Caco-2 (cell line): ENCODE measurements around the gene MARCHF2. TPM values are rescaled to one million over a fixed set of nuclear protein-coding genes. Genes with fewer than 3 reads are reported as not detected.

ENCODE experiments used
- BruUV-seq: library from RNA; stranded (reverse); fragments of 400-500 nt; replicated peaks from 2 replicates; lab custom pipeline; 2021; lab: Mats Ljungman, UMichigan
- CTCF ChIA-PET: fragments of 300-600 bp; sonication (Branson Sonifier 250); formaldehyde crosslinking; loops from one replicate; lab custom pipeline; 2022; ENCODE audit warnings: antibody characterized with exemption; lab: Charles Lee
- POLR2A ChIA-PET: fragments of 300-600 bp; sonication (Branson Sonifier 250); formaldehyde crosslinking; loops from one replicate; lab custom pipeline; 2022; ENCODE audit warnings: antibody characterized with exemption; lab: Charles Lee
- DNase-seq, 2 experiments: peaks; one replicate each; pipeline versions ENCODE4 v3.0.0 to v3.0.0-alpha.2; 2020 to 2022
- H3K27me3 ChIP-seq: replicated peaks from 2 replicates; pipeline ENCODE4 v1.6.0; 2011; ENCODE audit warnings: low read length; ENCODE audit not compliant: control insufficient read depth, insufficient read depth
- H3K36me3 ChIP-seq: 2 replicates; pipeline ENCODE4 v1.5.1; 2011; ENCODE audit warnings: low read length; ENCODE audit not compliant: control insufficient read depth, insufficient read depth
- H3K4me1 ChIP-seq: fragments of 250-450 bp; sonication (Bioruptor Pico); 2 replicates; pipeline ENCODE4 v1.5.1; 2020; ENCODE audit warnings: mild to moderate bottlenecking
- H3K4me3 ChIP-seq: 2 replicates; pipeline ENCODE4 v1.5.1; 2011; ENCODE audit warnings: low read depth, mild to moderate bottlenecking, control low read depth, low read length
- H3K9me3 ChIP-seq: fragments of 250-450 bp; sonication (Bioruptor Pico); 2 replicates; pipeline ENCODE4 v1.5.1; 2020; ENCODE audit warnings: mild to moderate bottlenecking, moderate library complexity
- H3K27ac Mint-ChIP-seq: one replicate; pipeline ENCODE4 v1.8.0; 2022; ENCODE audit warnings: mixed read lengths; ENCODE audit not compliant: unreplicated experiment
- H3K27me3 Mint-ChIP-seq: one replicate; pipeline ENCODE4 v1.8.0; 2022; ENCODE audit warnings: mixed read lengths; ENCODE audit not compliant: insufficient read depth, unreplicated experiment
- H3K36me3 Mint-ChIP-seq: one replicate; pipeline ENCODE4 v1.8.0; 2022; ENCODE audit warnings: mild to moderate bottlenecking, mixed read lengths; ENCODE audit not compliant: insufficient read depth, unreplicated experiment
- H3K4me1 Mint-ChIP-seq: one replicate; pipeline ENCODE4 v1.8.0; 2022; ENCODE audit warnings: low read depth, mixed read lengths; ENCODE audit not compliant: unreplicated experiment
- H3K4me3 Mint-ChIP-seq: one replicate; pipeline ENCODE4 v1.8.0; 2022; ENCODE audit warnings: mild to moderate bottlenecking, moderate library complexity, mixed read lengths; ENCODE audit not compliant: unreplicated experiment
- H3K9me3 Mint-ChIP-seq: one replicate; pipeline ENCODE4 v1.8.0; 2022; ENCODE audit warnings: mixed read lengths; ENCODE audit not compliant: unreplicated experiment
- intact Hi-C: fragments of 100-400 bp; cut with micrococcal nuclease; formaldehyde crosslinking; loops from one replicate; pipeline ENCODE4 v1.10.0; 2022; ENCODE audit not compliant: unreplicated experiment
- total RNA-seq: library from RNA; stranded (reverse); gene quantifications from 2 replicates; pipeline ENCODE4 v1.2.3, GENCODE V29; 2022
- TF ChIP-seq, protein P1 (sequence below), 2 experiments: fragments of 200-600 bp in 1 of 2; IDR thresholded peaks; 1 replicate in 1 of 2; 2 replicates in 1 of 2; pipeline versions ENCODE4 v1.5.1 to v1.8.0; 2011 to 2022; ENCODE audit warnings: antibody characterized with exemption in 1 of 2, control low read depth in 1 of 2, inconsistent platforms in 1 of 2, low read depth in 1 of 2, low read length in 1 of 2, mild to moderate bottlenecking in 1 of 2, moderate library complexity in 1 of 2; ENCODE audit not compliant: insufficient read depth in 1 of 2, severe bottlenecking in 1 of 2, unreplicated experiment in 1 of 2

The MARCHF2 gene
- total RNA-seq, 1 experiment from 2014 or later = 13.8 TPM

DNA sequence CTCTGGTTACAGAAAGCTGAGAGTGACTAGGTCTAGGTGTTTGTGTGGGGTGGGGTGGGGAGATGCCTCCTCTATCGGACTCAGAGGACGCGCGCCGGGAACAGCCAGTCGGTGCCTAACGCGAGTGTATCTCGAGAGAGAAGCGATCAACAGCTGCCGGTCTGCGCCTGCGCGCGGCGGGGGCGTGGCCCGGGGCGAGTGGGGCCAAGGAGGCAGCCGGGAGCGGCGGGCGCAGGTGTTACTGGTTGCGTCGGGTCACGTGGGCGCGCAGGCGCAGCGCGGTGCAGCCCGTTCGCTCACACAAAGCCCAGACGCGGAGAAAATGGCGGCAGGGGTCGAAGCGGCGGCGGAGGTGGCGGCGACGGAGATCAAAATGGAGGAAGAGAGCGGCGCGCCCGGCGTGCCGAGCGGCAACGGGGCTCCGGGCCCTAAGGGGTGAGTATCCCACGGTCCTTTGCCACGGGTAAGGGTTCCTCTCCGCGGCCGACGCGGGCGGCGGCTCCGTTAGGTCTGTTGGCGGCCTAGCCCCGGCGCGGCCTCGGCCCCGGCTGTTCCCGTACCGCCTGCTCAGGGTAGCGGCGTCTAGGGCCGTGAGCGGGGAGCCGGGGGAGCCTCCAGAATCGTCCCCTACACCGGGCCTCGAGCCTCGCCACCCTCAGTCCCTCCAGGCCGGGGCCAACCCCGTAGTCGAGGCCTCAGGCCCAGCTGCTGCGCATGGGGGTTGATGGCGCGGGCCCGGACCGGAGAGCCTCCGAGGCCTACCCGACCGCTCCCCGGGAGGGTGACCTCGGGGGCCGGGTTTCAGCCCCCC is 31.8 kb downstream of the MARCHF2 start, which contains the start of gene HNRNPM:
TSS of gene HNRNPM (plus strand) at position 299 of the 811 bp plus-strand sequence. CDS start at position 323, 24 bp downstream.
- H3K9me3 Mint-ChIP-seq = no peaks in the 10 kb centered on the region
- Histone ChIP-seq H3K36me3 (peaks cover 1% of the 10 kb centered on the region; the same call in 1 of the 2 replicates), H3K9me3 (no peaks in the 10 kb centered on the region), H3K27me3 (no peaks in the 10 kb centered on the region), H3K4me3 (peak within 1 kb of the TSS; percentile 81), H3K4me1 (peaks cover 15% of the 10 kb centered on the region)
- BruUV-seq = no TSS peak
- intact Hi-C loops = no loop called here
- H3K4me1 Mint-ChIP-seq = peaks cover 8% of the 10 kb centered on the region
- ChIA-PET CTCF (interaction anchor here (0.5 to 1.7 kb wide), 3 partner anchors 12 to 32 kb away, joined by 3 to 12 read pairs (median 4); partner anchors contain the start of gene MARCHF2), POLR2A (interaction anchor here (0.6 to 1.2 kb wide), 14 partner anchors 11 to 1935 kb away, joined by 3 to 13 read pairs (median 4); partner anchors contain the start of genes MAP2K7, MARCHF2, TYK2 and ZNF414)
- H3K4me3 Mint-ChIP-seq = peak within 1 kb of the TSS; percentile 94
- H3K27me3 Mint-ChIP-seq = no peaks in the 10 kb centered on the region
- TF ChIP-seq, protein P1, sequence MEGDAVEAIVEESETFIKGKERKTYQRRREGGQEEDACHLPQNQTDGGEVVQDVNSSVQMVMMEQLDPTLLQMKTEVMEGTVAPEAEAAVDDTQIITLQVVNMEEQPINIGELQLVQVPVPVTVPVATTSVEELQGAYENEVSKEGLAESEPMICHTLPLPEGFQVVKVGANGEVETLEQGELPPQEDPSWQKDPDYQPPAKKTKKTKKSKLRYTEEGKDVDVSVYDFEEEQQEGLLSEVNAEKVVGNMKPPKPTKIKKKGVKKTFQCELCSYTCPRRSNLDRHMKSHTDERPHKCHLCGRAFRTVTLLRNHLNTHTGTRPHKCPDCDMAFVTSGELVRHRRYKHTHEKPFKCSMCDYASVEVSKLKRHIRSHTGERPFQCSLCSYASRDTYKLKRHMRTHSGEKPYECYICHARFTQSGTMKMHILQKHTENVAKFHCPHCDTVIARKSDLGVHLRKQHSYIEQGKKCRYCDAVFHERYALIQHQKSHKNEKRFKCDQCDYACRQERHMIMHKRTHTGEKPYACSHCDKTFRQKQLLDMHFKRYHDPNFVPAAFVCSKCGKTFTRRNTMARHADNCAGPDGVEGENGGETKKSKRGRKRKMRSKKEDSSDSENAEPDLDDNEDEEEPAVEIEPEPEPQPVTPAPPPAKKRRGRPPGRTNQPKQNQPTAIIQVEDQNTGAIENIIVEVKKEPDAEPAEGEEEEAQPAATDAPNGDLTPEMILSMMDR (IDR thresholded peaks at IDR 0.05; ENCODE audit: insufficient read depth in 1 of 2, low read depth in 1 of 2, low read length in 1 of 2, severe bottlenecking in 1 of 2, unreplicated experiment in 1 of 2) = no peak
- peaks cover 42% of the 10 kb centered on the region for H3K36me3 Mint-ChIP-seq
- peak; percentile 98 to 99 for DNase-seq
- peak within 1 kb of the TSS; percentile 98 for H3K27ac Mint-ChIP-seq

DNA sequence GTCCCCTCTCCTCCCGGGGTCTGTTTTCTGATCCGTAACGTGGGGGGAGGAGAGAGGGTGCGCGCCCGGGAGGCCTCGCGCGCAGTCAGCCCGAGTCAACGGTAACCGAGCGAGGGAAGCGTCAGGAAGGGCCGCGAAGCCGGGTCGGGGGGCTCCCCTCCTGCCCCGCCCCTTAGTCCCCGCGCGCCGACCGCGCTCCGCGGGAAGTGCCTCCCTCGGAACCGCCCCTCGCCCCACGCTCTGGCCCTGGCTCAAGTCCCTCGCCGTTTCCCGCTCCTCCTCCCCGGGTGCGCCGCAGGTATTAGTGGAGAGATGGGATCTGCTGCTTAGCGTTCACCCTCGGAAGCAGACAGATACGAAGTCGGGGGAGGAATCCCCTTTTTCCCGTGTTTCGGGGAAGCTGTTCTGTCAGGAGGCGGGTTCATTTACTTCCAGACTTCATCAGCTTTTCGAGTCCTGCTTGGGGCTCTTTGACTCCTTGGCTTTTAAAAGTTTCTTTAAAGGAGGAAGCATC is 32.4 kb downstream of the MARCHF2 start:
- Histone ChIP-seq H3K9me3 (no peaks in the 10 kb centered on the region), H3K36me3 (peaks cover 1% of the 10 kb centered on the region; the same call in 1 of the 2 replicates), H3K27me3 (no peaks in the 10 kb centered on the region), H3K4me1 (peaks cover 15% of the 10 kb centered on the region), H3K4me3 (peak overlapping the region; percentile 81)
- intact Hi-C loops = no loop called here
- H3K27ac Mint-ChIP-seq = peak overlapping the region; percentile 87
- ChIA-PET CTCF (no interaction called here), POLR2A (interaction anchor here (1.1 kb wide), 1 partner anchor 22 kb away, joined by 12 read pairs; no protein-coding TSS in a partner anchor)
- TF ChIP-seq, protein P1 (IDR thresholded peaks at IDR 0.05; ENCODE audit: insufficient read depth in 1 of 2, low read depth in 1 of 2, low read length in 1 of 2, severe bottlenecking in 1 of 2, unreplicated experiment in 1 of 2) = no peak
- H3K4me3 Mint-ChIP-seq = peak overlapping the region; percentile 94
- H3K27me3 Mint-ChIP-seq = no peaks in the 10 kb centered on the region
- DNase-seq = peak; percentile 50 to 53
- BruUV-seq = no TSS peak
- peaks cover 8% of the 10 kb centered on the region for H3K4me1 Mint-ChIP-seq
- H3K9me3 Mint-ChIP-seq = no peaks in the 10 kb centered on the region
- peaks cover 45% of the 10 kb centered on the region for H3K36me3 Mint-ChIP-seq

DNA sequence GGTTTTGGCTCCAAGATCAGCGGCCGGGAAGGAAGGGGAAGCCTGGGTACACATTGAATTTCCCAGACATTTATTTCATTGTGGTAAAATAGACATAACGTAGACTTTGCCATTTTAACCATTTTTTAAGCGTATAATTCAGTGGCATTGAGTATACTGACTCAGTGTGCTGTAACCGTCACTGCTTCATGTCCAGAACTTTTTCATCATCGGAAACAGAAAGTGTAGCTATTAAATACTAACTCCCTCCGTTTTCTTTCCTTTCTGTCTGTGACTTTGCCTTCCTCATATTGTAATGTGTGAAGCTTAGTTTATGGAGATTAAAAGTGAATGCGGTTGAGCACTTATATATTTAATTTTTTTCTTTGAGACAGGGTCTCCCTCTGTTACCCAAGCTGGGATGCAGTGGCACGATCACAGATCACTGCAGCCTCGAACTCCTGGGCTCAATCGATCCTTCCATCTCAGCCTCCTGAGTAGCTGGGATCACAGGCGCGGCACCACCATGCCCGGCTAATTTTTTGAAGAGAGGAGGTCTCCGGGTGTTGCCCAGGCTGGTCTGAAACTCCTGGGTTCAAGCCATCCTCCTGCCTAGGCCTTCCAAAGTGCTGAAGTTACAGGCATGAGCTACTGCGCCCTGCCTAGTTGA is 33.1 kb downstream of the MARCHF2 start:
- intact Hi-C loops = no loop called here
- CTCF ChIA-PET = interaction anchor here (0.8 kb wide), 1 partner anchor 33 kb away, joined by 3 read pairs; the partner anchor contains the start of gene MARCHF2
- Mint-ChIP-seq H3K4me3 (peak overlapping the region; percentile 94), H3K36me3 (peaks cover 51% of the 10 kb centered on the region), H3K27me3 (no peaks in the 10 kb centered on the region), H3K27ac (peak overlapping the region; percentile 87), H3K9me3 (no peaks in the 10 kb centered on the region), H3K4me1 (peaks cover 9% of the 10 kb centered on the region)
- Histone ChIP-seq H3K4me3 (peak overlapping the region; percentile 81), H3K9me3 (no peaks in the 10 kb centered on the region), H3K4me1 (peaks cover 15% of the 10 kb centered on the region), H3K27me3 (no peaks in the 10 kb centered on the region), H3K36me3 (peaks cover 1% of the 10 kb centered on the region; the same call in 1 of the 2 replicates)
- BruUV-seq = TSS peak; percentile 42
- TF ChIP-seq, protein P1 (IDR thresholded peaks at IDR 0.05; ENCODE audit: insufficient read depth in 1 of 2, low read depth in 1 of 2, low read length in 1 of 2, severe bottlenecking in 1 of 2, unreplicated experiment in 1 of 2) = no peak
- POLR2A ChIA-PET = interaction anchor here (1.1 kb wide), 1 partner anchor 22 kb away, joined by 12 read pairs; no protein-coding TSS in a partner anchor
- DNase-seq = no peak
